ENCODE measurements around the gene OVCH2. TPM values are rescaled to one million over a fixed set of nuclear protein-coding genes. Genes with fewer than 3 reads are reported as not detected.

Gene OVCH2
- polyA plus RNA-seq, 1 experiment: 0.10 TPM

DNA sequence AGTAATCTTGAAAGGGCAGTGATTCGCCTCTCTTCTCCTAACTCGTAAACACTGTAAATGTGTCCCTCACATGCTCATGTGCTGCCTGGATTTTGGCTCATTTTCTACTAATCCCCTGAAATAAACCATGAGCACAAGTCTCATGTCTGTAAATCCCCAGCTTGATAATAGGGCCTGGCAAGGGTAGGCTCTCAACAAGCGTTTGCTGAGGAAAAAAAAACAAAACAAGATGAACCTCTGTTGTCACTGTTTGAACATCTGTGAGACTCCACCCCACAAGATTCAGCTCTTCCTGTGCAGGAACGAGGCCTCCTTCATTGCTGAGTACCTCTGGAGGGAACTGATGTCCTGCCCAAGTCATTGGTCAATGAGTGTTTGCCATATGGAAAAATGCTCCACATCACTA lies 28.5 kb downstream of the OVCH2 start:
- POLR2A ChIA-PET: no interaction called here

DNA sequence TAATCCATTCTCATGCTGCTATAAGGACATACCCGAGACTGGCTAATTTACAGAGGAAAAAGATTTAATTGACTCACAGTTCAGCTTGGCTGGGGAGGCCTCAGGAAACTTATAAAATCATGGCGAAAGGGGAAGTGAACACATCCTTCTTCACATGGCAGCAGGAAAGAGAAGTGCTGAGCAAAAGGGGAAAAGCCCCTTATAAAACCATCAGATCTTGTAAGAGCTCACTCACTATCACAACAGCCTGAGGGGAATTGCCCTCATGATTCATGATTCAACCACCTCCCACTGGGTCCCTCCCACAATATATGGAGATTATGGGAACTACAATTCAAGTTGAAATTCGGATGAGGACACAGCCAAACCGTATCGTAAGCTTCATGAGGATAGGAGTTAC lies 29.2 kb downstream of the OVCH2 start:
- DNase-seq (ENCODE audit: low read depth, low spot score): no peak
- no peaks in the 10 kb centered on the region; the same call in 1 of the 2 replicates for H3K9me3 ChIP-seq (ENCODE audit: control insufficient read depth, insufficient read depth, low read length)
- TF ChIP-seq, protein P1, sequence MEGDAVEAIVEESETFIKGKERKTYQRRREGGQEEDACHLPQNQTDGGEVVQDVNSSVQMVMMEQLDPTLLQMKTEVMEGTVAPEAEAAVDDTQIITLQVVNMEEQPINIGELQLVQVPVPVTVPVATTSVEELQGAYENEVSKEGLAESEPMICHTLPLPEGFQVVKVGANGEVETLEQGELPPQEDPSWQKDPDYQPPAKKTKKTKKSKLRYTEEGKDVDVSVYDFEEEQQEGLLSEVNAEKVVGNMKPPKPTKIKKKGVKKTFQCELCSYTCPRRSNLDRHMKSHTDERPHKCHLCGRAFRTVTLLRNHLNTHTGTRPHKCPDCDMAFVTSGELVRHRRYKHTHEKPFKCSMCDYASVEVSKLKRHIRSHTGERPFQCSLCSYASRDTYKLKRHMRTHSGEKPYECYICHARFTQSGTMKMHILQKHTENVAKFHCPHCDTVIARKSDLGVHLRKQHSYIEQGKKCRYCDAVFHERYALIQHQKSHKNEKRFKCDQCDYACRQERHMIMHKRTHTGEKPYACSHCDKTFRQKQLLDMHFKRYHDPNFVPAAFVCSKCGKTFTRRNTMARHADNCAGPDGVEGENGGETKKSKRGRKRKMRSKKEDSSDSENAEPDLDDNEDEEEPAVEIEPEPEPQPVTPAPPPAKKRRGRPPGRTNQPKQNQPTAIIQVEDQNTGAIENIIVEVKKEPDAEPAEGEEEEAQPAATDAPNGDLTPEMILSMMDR (IDR thresholded peaks at IDR 0.05; ENCODE audit: low read depth, low read length): no peak
- peaks cover 35% of the 10 kb centered on the region for H3K27me3 ChIP-seq (ENCODE audit: control insufficient read depth, insufficient read depth, low read length)
- H3K4me3 ChIP-seq (ENCODE audit: low read depth, low read length): no peak overlapping the region
- CTCF ChIA-PET: interaction anchor here (0.6 to 2.9 kb wide), 7 partner anchors 11 to 219 kb away, joined by 4 to 16 read pairs (median 7); partner anchors contain the start of gene PPFIBP2
- POLR2A ChIA-PET: no interaction called here
- H3K27ac ChIP-seq (ENCODE audit: low read depth, low read length): no peak overlapping the region

More for the DNA sequence above, 28.5 kb downstream of the OVCH2 start:
- Histone ChIP-seq H3K27ac (ENCODE audit: low read depth, low read length) (no peak overlapping the region), H3K9me3 (ENCODE audit: control insufficient read depth, insufficient read depth, low read length) (no peaks in the 10 kb centered on the region; the same call in 1 of the 2 replicates), H3K4me3 (ENCODE audit: low read depth, low read length) (no peak overlapping the region), H3K27me3 (ENCODE audit: control insufficient read depth, insufficient read depth, low read length) (peaks cover 35% of the 10 kb centered on the region)
- no peak for DNase-seq (ENCODE audit: low read depth, low spot score)
- CTCF ChIA-PET: interaction anchor here (1.2 to 2.9 kb wide), 5 partner anchors 12 to 165 kb away, joined by 4 to 16 read pairs (median 10); partner anchors contain the start of gene PPFIBP2
- TF ChIP-seq, protein P1 (IDR thresholded peaks at IDR 0.05; ENCODE audit: low read depth, low read length): no peak

DNA sequence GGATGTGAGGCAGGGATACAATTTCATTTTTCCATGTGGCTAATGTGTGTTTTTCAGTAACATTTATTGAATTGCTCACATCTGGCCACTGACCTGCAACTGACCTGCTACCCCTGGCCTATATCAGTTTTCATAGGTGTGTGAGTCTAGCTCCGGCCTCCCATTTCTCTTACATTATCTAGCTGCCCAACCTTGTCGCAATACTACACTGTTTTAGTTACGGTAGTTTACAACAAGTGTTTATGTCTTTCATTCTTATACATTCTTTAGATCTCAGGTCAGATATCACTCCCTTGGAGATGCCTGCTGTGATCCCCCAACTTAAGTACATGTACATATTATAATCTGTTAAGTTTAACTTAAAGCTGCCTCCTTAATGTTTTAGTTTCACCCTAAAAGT lies 30.6 kb downstream of the OVCH2 start:
- H3K9me3 ChIP-seq (ENCODE audit: control insufficient read depth, insufficient read depth, low read length): no peaks in the 10 kb centered on the region; the same call in 1 of the 2 replicates
- ChIA-PET POLR2A (no interaction called here), CTCF (interaction anchor here (1.5 to 2.9 kb wide), 4 partner anchors 10 to 104 kb away, joined by 7 to 16 read pairs (median 12); no protein-coding TSS in a partner anchor)
- TF ChIP-seq, protein P1 (IDR thresholded peaks at IDR 0.05; ENCODE audit: low read depth, low read length): no peak
- H3K27me3 ChIP-seq (ENCODE audit: control insufficient read depth, insufficient read depth, low read length): peaks cover 29% of the 10 kb centered on the region
- H3K4me3 ChIP-seq (ENCODE audit: low read depth, low read length): no peak overlapping the region
- no peak overlapping the region for H3K27ac ChIP-seq (ENCODE audit: low read depth, low read length)
- DNase-seq (ENCODE audit: low read depth, low spot score): no peak

DNA sequence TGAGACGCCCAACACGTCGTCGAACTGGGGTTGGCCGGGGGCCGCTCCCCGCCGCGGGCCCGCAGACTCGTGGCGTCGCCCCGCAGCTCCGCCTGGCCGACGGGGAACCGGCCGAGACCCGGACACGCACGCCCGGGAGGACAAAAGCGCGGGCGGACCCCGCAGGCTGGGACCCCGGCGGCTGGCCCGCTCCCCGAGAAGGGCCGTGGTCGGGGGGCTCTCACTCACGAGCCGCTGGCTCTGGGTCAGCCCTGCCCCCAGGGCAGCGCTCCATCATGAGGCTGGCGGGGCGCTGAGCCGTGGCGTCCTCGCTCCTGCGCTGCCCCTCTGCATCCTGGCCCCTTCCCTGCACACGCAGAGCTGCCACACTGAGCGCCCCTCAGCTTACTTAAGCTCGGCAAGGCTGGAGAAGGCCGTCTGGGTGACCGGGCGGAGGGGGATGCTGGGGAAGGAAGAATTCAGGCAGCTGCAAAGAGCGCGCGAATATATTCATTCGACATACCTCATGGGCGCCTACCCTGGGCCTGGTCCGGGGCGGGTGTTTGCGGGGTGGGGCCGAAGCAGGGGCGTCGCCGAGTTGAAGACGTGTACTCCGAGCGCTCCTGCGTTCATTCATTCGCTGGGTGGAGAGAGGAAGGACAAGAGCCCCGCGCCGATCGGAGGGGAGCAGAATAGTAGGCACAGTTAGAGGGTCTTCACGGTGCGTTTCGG lies 32.4 kb downstream of the OVCH2 start:
- TF ChIP-seq, protein P1 (IDR thresholded peaks at IDR 0.05; ENCODE audit: low read depth, low read length): no peak
- POLR2A ChIA-PET: no interaction called here
- Histone ChIP-seq H3K27me3 (ENCODE audit: control insufficient read depth, insufficient read depth, low read length) (peaks cover 25% of the 10 kb centered on the region), H3K9me3 (ENCODE audit: control insufficient read depth, insufficient read depth, low read length) (no peaks in the 10 kb centered on the region; the same call in 1 of the 2 replicates), H3K27ac (ENCODE audit: low read depth, low read length) (no peak overlapping the region), H3K4me3 (ENCODE audit: low read depth, low read length) (peak overlapping the region; percentile 51)
- DNase-seq (ENCODE audit: low read depth, low spot score): no peak
- CTCF ChIA-PET: interaction anchor here (0.6 to 1.2 kb wide), 2 partner anchors 9 to 21 kb away, joined by 4 to 6 read pairs; no protein-coding TSS in a partner anchor

Data from AG04450 (cell line).